ENCODE measurements around the gene MTHFD2.
A peak's percentile ranks its signal among the peaks of the same experiment; 100 is the strongest.

The MTHFD2 gene

DNA sequence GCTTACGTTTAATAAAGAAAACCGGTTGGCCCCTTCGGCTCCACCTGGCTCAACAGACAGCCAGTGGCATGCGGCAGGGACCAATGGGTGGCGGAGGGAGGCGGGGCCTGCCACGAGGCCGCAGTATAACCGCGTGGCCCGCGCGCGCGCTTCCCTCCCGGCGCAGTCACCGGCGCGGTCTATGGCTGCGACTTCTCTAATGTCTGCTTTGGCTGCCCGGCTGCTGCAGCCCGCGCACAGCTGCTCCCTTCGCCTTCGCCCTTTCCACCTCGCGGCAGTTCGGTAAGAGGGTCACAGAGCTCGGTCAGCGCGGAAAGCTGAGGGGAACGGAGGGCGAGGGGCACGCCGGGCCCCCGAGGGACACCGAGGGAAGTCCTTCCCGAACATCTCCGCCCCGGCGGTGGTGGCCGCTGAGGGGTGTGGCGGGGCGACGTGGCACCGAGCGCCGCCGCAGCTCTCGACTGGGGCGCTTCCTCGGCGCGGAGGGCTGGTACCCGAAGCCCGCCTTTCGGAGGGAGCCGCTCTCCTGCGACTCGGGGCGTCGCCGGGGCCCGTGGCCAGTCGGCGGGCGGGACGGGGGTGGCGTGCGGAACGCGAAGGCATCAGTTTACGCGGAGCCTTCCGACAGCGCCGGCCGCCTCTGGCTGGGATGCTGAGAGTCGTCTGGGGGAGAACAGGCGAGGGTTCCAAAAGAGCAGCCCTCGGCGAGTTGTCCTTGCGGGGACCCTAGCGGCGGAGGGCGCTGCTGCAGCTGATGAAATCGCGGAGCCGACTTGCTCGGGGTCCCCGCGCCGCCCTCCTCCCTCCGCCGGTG, at the start of gene MTHFD2:
MTHFD2 (plus strand) TSS at position 155 of the 814 bp plus-strand sequence; CDS start at position 182, 27 bp downstream.
- peak; percentile 88 for ATAC-seq (replicated peaks; ENCODE audit: extremely low read depth, poor library complexity, severe bottlenecking)
- peak within 1 kb of the TSS; percentile 97 for H3K27ac Mint-ChIP-seq (ENCODE audit: low read depth)
- H3K36me3 Mint-ChIP-seq (ENCODE audit: insufficient read depth) = peaks cover 13% of the 10 kb centered on the region
- no peaks in the 10 kb centered on the region for H3K9me3 Mint-ChIP-seq
- DNase-seq (ENCODE audit: low spot score in 2 of 2) = peak; percentile 80 to 84
- H3K27me3 Mint-ChIP-seq = no peaks in the 10 kb centered on the region
- H3K4me3 Mint-ChIP-seq = peak within 1 kb of the TSS; percentile 97
- H3K4me1 Mint-ChIP-seq = peaks cover 29% of the 10 kb centered on the region

DNA sequence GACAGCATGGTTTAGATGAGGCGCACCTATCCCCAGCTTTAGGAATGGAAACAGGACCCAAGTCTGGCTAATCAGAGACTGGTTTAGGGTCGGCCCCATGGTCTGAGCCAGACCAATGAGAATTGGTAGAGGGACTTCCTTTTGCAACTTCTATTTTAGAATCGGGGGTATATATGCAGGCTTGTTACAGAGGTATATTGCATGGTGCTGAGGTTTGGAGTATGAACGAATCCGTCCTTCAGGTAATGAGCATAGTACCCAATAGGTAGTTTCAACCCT, 49.2 kb upstream of the MTHFD2 start:
- Mint-ChIP-seq H3K4me1 (peaks cover 5% of the 10 kb centered on the region), H3K27me3 (no peaks in the 10 kb centered on the region), H3K27ac (ENCODE audit: low read depth) (no peak overlapping the region), H3K4me3 (no peak overlapping the region), H3K36me3 (ENCODE audit: insufficient read depth) (peaks cover 35% of the 10 kb centered on the region), H3K9me3 (no peaks in the 10 kb centered on the region)
- DNase-seq (ENCODE audit: low spot score in 2 of 2) (no peak), ATAC-seq (replicated peaks; ENCODE audit: extremely low read depth, poor library complexity, severe bottlenecking) (no peak)

DNA sequence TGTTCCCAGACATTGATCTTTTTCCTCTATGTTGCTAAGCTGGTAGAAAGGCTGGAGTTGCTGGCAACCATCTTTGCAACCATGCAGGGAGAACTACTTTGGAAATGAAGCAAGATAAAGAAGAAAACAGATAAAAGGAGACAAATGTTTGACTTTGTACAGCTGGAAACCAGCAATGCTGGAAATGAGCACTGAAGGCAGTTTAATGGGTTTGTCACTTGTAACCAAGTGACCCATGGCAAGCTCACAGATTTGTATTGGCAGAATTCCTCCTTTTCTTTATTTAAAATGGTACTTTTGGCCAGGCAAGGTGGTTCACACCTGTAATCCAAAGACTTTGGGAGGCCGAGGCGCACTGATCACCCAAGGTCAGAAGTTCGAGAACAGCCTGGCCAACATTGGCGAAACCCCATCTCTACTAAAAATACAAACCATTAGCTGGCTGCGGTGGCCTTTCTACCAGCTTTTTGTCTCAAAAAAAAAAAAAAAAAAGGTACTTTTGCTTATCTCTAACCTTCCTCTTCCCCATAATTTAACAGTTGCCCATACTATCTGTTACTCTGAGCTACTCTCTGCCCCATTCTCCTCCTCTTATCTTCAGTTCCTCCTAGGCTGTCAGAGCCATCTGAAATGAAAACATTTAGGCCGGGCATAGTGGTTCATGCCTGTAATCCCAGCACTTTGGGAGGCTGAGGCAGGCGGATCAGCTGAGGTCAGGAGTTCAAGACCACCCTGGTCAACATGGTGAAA, 48.7 kb upstream of the MTHFD2 start:
- Mint-ChIP-seq H3K27ac (ENCODE audit: low read depth) (no peak overlapping the region), H3K9me3 (no peaks in the 10 kb centered on the region), H3K4me1 (peaks cover 5% of the 10 kb centered on the region), H3K36me3 (ENCODE audit: insufficient read depth) (peaks cover 39% of the 10 kb centered on the region), H3K27me3 (no peaks in the 10 kb centered on the region), H3K4me3 (no peak overlapping the region)
- ATAC-seq (replicated peaks; ENCODE audit: extremely low read depth, poor library complexity, severe bottlenecking) = no peak
- no peak for DNase-seq (ENCODE audit: low spot score in 2 of 2)

DNA sequence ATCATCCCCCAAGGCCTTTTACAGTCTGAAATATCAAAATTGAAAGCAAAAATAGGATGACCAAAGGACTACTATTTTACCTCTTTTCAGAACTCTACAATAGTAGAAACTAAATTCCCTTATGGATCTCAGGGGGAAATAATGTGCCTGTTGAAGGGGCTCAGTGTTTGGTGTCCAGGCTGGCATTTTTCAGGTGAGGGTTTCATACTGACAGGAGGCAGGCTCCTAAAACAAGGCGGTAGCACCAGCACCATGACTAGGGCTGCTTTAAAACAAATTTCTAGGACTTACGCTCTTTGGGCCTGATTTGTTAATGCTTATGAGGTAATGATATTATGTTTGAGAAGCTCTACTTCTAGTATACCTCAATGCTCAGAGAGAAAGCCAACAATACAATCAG, 45.5 kb upstream of the MTHFD2 start:
- Mint-ChIP-seq H3K27ac (ENCODE audit: low read depth) (peak overlapping the region; percentile 2), H3K4me1 (peaks cover 9% of the 10 kb centered on the region), H3K27me3 (no peaks in the 10 kb centered on the region), H3K9me3 (no peaks in the 10 kb centered on the region), H3K4me3 (no peak overlapping the region), H3K36me3 (ENCODE audit: insufficient read depth) (peaks cover 67% of the 10 kb centered on the region)
- no peak for ATAC-seq (replicated peaks; ENCODE audit: extremely low read depth, poor library complexity, severe bottlenecking)
- DNase-seq (ENCODE audit: low spot score in 2 of 2) = no peak

DNA sequence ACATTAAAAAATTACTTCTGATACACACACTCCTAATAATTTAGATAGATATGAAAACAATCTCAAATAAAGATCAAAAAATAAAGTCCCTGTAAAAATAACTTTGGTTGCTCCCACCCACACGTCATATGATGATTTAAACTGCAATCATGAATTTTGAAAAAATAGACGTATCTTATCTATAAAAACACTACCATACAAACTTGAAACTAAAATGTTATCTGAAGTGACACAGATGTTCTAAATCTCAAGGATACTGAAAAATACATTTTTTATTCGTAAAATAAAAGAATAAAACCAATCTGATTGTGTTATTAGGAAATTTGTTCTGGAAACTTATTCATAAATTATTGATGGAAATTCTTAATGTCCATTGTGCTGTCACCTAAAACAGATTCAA, 42.6 kb upstream of the MTHFD2 start:
- H3K4me1 Mint-ChIP-seq = peaks cover 9% of the 10 kb centered on the region
- H3K36me3 Mint-ChIP-seq (ENCODE audit: insufficient read depth) = peaks cover 83% of the 10 kb centered on the region
- no peaks in the 10 kb centered on the region for H3K27me3 Mint-ChIP-seq
- ATAC-seq (replicated peaks; ENCODE audit: extremely low read depth, poor library complexity, severe bottlenecking) = no peak
- no peaks in the 10 kb centered on the region for H3K9me3 Mint-ChIP-seq
- DNase-seq (ENCODE audit: low spot score in 2 of 2) = no peak
- no peak overlapping the region for H3K27ac Mint-ChIP-seq (ENCODE audit: low read depth)
- H3K4me3 Mint-ChIP-seq = no peak overlapping the region

DNA sequence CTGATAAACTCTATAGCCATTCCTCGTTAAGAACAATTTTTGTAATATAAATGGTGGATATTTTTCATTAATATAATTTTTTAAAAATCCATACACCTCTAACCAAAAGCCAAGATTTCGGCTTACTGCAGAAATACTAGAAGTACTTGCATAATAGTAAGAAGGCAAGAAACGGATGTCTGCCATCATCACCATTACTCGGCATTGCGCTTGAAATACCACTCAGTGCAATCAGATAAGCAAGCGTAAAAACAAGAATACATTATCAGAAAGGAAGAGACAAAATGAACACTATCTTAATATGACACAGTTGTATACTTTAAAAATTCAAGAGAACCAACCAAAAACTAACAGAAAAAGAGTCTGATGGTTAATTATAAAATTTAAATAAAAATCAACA, 35.5 kb upstream of the MTHFD2 start:
- peaks cover 84% of the 10 kb centered on the region for H3K36me3 Mint-ChIP-seq (ENCODE audit: insufficient read depth)
- H3K9me3 Mint-ChIP-seq = peaks cover 6% of the 10 kb centered on the region
- H3K27ac Mint-ChIP-seq (ENCODE audit: low read depth) = no peak overlapping the region
- H3K27me3 Mint-ChIP-seq = no peaks in the 10 kb centered on the region
- DNase-seq (ENCODE audit: low spot score in 2 of 2) (no peak), ATAC-seq (replicated peaks; ENCODE audit: extremely low read depth, poor library complexity, severe bottlenecking) (no peak)
- H3K4me1 Mint-ChIP-seq = peaks cover 18% of the 10 kb centered on the region
- H3K4me3 Mint-ChIP-seq = no peak overlapping the region

DNA sequence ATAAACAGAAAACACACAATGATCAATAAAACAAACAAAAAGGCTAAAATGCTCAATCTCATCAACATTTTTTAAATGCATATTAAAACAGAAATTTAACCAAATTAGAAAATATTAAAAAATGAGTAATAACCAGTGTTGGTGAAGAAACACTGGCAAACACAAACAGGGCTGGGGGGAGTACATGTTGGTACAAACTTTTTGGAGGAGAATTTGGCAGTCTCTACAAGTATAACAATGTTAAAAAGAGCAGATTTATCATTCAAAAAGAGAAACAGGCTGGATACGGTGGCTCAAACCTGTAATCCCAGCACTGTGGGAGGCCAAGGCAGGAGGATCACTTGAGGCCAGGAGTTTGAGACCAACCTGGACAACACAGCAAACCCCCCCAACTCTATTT, 33.7 kb upstream of the MTHFD2 start:
- H3K4me3 Mint-ChIP-seq = no peak overlapping the region
- peaks cover 6% of the 10 kb centered on the region for H3K9me3 Mint-ChIP-seq
- H3K36me3 Mint-ChIP-seq (ENCODE audit: insufficient read depth) = peaks cover 82% of the 10 kb centered on the region
- no peak for ATAC-seq (replicated peaks; ENCODE audit: extremely low read depth, poor library complexity, severe bottlenecking)
- H3K4me1 Mint-ChIP-seq = peaks cover 19% of the 10 kb centered on the region
- H3K27me3 Mint-ChIP-seq = no peaks in the 10 kb centered on the region
- DNase-seq (ENCODE audit: low spot score in 2 of 2) = no peak
- no peak overlapping the region for H3K27ac Mint-ChIP-seq (ENCODE audit: low read depth)

DNA sequence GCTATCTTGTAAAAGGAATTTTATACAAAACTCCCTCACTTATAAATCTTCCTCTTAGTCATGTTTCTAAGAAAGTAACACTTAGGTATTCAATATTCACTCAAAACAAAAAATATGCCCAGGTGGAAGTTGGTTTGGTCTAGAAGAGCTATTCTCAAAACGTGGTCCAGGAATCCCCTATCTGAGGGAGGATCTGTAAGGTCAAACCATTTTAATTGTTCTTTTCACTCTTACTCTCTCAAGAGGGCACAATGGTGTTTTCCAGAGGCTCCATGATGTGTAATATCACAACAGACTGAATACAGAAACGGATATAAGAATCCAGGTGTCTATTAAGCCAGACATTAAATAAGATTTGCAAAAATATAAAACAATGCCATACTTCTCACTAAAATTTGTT, 29.7 kb upstream of the MTHFD2 start:
- ATAC-seq (replicated peaks; ENCODE audit: extremely low read depth, poor library complexity, severe bottlenecking) = no peak
- no peak for DNase-seq (ENCODE audit: low spot score in 2 of 2)
- Mint-ChIP-seq H3K4me3 (no peak overlapping the region), H3K27ac (ENCODE audit: low read depth) (no peak overlapping the region), H3K36me3 (ENCODE audit: insufficient read depth) (peaks cover 81% of the 10 kb centered on the region), H3K27me3 (no peaks in the 10 kb centered on the region), H3K4me1 (peaks cover 33% of the 10 kb centered on the region), H3K9me3 (peaks cover 6% of the 10 kb centered on the region)

DNA sequence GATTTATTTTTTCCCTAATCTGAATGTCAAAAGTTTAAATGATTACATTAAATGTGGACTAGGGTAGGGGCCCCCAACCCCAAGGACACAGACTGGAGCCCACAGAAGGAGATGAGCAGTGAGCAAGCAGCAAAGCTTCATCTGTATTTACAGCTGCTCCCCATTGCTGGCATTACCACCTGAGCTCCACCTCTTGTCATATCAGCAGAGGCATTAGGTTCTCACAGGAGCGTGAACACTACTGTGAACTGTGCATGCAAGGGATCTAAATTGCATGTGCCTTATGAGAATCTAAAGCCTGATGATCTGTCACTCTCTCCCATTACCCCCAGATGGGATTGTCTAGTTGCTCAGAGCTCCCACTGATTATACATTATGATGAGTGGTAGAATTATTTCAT, 23.5 kb upstream of the MTHFD2 start:
- Mint-ChIP-seq H3K4me3 (peak overlapping the region; percentile 10), H3K4me1 (peaks cover 50% of the 10 kb centered on the region), H3K9me3 (no peaks in the 10 kb centered on the region), H3K27ac (ENCODE audit: low read depth) (peak overlapping the region; percentile 92), H3K36me3 (ENCODE audit: insufficient read depth) (peaks cover 54% of the 10 kb centered on the region), H3K27me3 (no peaks in the 10 kb centered on the region)
- DNase-seq (ENCODE audit: low spot score in 2 of 2) (no peak), ATAC-seq (replicated peaks; ENCODE audit: extremely low read depth, poor library complexity, severe bottlenecking) (no peak)

DNA sequence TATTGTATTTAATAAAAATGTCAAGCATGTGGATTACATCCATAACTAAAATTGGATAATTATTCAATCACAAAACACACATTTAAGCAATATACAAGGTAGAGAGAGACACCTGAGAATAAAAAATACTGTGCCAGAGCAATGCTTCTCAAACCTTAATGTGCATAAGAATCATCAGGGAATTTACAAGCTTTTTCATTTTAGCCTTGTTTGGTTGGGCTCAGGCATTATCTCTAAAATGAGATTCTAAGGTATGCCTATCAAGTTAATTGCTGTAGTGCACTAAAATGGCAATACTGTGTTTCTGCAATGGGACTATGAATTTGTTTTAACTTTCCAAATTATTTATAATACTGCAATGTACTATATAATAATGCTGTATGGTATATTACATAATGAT, 20.7 kb upstream of the MTHFD2 start:
- no peaks in the 10 kb centered on the region for H3K27me3 Mint-ChIP-seq
- peak overlapping the region; percentile 83 for H3K4me3 Mint-ChIP-seq
- H3K27ac Mint-ChIP-seq (ENCODE audit: low read depth) = peak overlapping the region; percentile 92
- ATAC-seq (replicated peaks; ENCODE audit: extremely low read depth, poor library complexity, severe bottlenecking) (no peak), DNase-seq (ENCODE audit: low spot score in 2 of 2) (no peak)
- no peaks in the 10 kb centered on the region for H3K9me3 Mint-ChIP-seq
- H3K4me1 Mint-ChIP-seq = peaks cover 40% of the 10 kb centered on the region
- peaks cover 30% of the 10 kb centered on the region for H3K36me3 Mint-ChIP-seq (ENCODE audit: insufficient read depth)

DNA sequence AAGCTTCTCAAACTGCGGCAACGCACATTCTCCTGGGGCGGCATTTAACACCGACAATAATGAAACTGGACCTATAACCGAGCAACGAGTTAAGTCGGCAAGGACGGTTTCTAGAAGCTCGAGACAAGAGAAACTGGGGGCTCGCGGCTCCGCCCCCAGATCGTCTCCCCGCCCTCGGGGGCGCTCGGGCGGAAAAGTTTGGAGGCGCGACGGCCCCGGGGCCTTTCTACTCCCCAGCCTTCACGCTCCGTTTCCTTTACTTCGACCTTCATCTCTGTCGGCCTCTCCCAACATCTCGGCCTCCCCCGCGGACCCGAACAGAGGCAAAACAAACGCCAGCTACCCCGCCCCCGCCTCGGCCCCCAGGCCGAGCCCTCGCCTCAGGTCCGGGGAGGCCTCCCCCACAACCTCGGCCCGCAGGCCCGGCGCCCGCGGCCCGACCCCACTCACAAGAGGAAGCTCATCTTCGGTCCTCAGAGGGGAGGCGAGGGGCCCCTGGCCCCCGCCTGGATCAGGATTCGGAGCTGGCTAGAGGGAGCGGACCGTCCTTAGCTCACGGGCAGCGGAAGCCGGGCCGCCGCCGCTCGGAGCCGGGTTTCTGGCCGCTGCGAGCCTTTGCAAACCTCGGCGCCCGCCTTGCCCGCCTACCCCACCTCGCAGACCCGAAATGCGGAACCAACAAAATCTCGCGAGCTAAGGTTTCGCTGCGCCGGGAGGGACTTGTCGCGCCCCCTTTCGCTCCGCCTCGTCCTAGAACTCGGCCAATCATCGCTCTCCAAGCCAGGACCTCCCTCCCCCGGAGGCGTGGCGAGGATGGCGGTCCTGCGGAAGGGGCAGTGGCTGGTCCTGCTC, 20.0 kb upstream of the MTHFD2 start, which contains the start of gene MOB1A:
MOB1A (minus strand) TSS at position 669 of the 852 bp plus-strand sequence; CDS start at position 464, 205 bp downstream.
- peak; percentile 90 for ATAC-seq (replicated peaks; ENCODE audit: extremely low read depth, poor library complexity, severe bottlenecking)
- Mint-ChIP-seq H3K4me3 (peak within 1 kb of the TSS; percentile 83), H3K36me3 (ENCODE audit: insufficient read depth) (peaks cover 27% of the 10 kb centered on the region), H3K27me3 (no peaks in the 10 kb centered on the region), H3K4me1 (peaks cover 34% of the 10 kb centered on the region), H3K27ac (ENCODE audit: low read depth) (peak within 1 kb of the TSS; percentile 92), H3K9me3 (no peaks in the 10 kb centered on the region)
- peak; percentile 98 for DNase-seq (ENCODE audit: low spot score in 2 of 2)

DNA sequence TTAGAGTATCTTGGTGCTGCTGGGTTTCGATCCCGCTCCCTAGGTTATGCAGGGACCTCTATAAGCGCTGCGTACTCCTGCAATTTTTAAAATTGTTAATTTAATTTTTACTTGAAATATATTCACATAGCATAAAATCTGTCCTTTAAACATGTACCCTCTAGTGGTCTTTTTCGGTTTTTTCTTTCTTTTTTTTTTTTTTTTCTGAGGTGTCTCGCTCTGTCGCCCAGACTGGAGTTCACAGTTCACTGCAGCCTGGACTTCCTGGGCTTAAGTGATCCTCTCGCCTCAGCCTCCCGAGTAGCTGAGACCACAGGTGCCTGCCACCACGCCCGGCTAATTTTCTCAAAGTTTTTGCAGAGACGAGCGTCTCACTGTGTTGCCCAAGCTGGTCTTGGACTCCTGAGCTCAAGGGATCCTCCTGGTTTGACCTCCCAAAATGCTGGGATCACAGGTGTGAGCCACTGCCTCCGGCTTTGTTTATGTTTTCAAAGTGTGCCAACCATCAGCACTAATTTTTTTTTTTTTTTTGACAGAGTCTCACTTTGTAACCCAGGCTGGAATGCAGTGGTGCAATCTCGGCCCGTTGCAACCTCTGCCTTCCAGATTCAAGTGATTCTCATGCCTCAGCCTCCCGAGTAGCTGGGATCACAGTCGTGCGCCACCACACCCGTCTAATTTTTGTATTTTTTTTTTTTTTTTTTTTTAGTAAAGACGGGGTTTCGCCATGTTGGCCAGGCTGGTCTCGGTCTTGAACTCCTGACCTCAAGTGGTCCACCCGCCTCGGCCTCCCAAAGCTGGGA, 19.2 kb upstream of the MTHFD2 start:
- Mint-ChIP-seq H3K9me3 (no peaks in the 10 kb centered on the region), H3K27me3 (no peaks in the 10 kb centered on the region)
- DNase-seq (ENCODE audit: low spot score in 2 of 2) = no peak

More for the DNA sequence above, 19.2 kb upstream of the MTHFD2 start:
- Mint-ChIP-seq H3K36me3 (ENCODE audit: insufficient read depth) (peaks cover 25% of the 10 kb centered on the region), H3K27ac (ENCODE audit: low read depth) (peak overlapping the region; percentile 92), H3K4me3 (peak overlapping the region; percentile 83), H3K4me1 (peaks cover 32% of the 10 kb centered on the region)
- ATAC-seq (replicated peaks; ENCODE audit: extremely low read depth, poor library complexity, severe bottlenecking) = peak; percentile 26
